Activated CD4-positive, CD25-positive, alpha-beta regulatory T cell treated with anti-CD3 and anti-CD28 coated beads, Interleukin-2, amount 50 U/mL, for 24 hours (primary cell): ENCODE results near the gene SYNE2.
"Not testable (repeated sequence)": the region's sequence is repeated elsewhere in the genome, so short reads cannot be mapped to it uniquely, and the experiment has no call there.

Source experiments
- ATAC-seq, 2 donors: fragments of 150-1000 bp; cut with Tn5 transposase; one replicate each; pipeline ENCODE4 v1.10.0; 2021; ENCODE audit warnings: mild to moderate bottlenecking in 1 of 2, moderate library complexity in 1 of 2

SYNE2 gene

GRCh38 chr14:64147126-64147790, 294.5 kb downstream of the SYNE2 start:
- ATAC-seq = no peak

GRCh38 chr14:64149921-64150320, 297.1 kb downstream of the SYNE2 start:
- ATAC-seq = no peak

- ATAC-seq = no peak
Observed at GRCh38 chr14:64158608-64159007, 305.8 kb downstream of the SYNE2 start.

GRCh38 chr14:64159588-64159987, 306.8 kb downstream of the SYNE2 start:
- no peak for ATAC-seq

- ATAC-seq = no peak
Observed at GRCh38 chr14:64170181-64170580, 317.4 kb downstream of the SYNE2 start.

- peak; percentile 69 to 70 for ATAC-seq
Observed at GRCh38 chr14:64174922-64175782, 322.3 kb downstream of the SYNE2 start.

- ATAC-seq = peak in 1 of 2 donors; percentile 42
Observed at GRCh38 chr14:64176330-64176729, 323.5 kb downstream of the SYNE2 start.

GRCh38 chr14:64178814-64179213, 326.0 kb downstream of the SYNE2 start:
- peak; percentile 27 to 50 for ATAC-seq

- not testable (repeated sequence) for ATAC-seq
Observed at GRCh38 chr14:64182908-64183307, 330.1 kb downstream of the SYNE2 start.

- ATAC-seq = no peak
Observed at GRCh38 chr14:64184103-64184729, 331.4 kb downstream of the SYNE2 start.

- no peak for ATAC-seq
Observed at GRCh38 chr14:64185184-64185583, 332.4 kb downstream of the SYNE2 start.

- no peak for ATAC-seq
Observed at GRCh38 chr14:64186231-64187129, 333.7 kb downstream of the SYNE2 start.

GRCh38 chr14:64187331-64187730, 334.5 kb downstream of the SYNE2 start:
- no peak for ATAC-seq

- no peak for ATAC-seq
Observed at GRCh38 chr14:64190974-64191502, 338.2 kb downstream of the SYNE2 start.

GRCh38 chr14:64191756-64192155, 339.0 kb downstream of the SYNE2 start:
- ATAC-seq = no peak

GRCh38 chr14:64193821-64194220, 341.0 kb downstream of the SYNE2 start:
- ATAC-seq = no peak

- no peak for ATAC-seq
Observed at GRCh38 chr14:64194404-64194803, 341.6 kb downstream of the SYNE2 start.

GRCh38 chr14:64195199-64195598, 342.4 kb downstream of the SYNE2 start:
- ATAC-seq = peak; percentile 67

GRCh38 chr14:64196056-64196455, 343.3 kb downstream of the SYNE2 start:
- no peak for ATAC-seq

- peak; percentile 51 to 64 for ATAC-seq
Observed at GRCh38 chr14:64196814-64197411, 344.1 kb downstream of the SYNE2 start.

- ATAC-seq = no peak
Observed at GRCh38 chr14:64197996-64198395, 345.2 kb downstream of the SYNE2 start.

GRCh38 chr14:64198486-64198885, 345.7 kb downstream of the SYNE2 start:
- no peak for ATAC-seq
